ENCODE results near the gene NKX6-1.

The NKX6-1 gene

GRCh38 chr4:84498203-84498934, 723 bp downstream of the NKX6-1 start:
- DNase-seq, result peak; percentile 47

- DNase-seq, result no peak
Measured at GRCh38 chr4:84497504-84498202, 1.4 kb downstream of the NKX6-1 start.

GRCh38 chr4:84496706-84497503, 2.2 kb downstream of the NKX6-1 start:
- DNase-seq, result peak; percentile 33

GRCh38 chr4:84496331-84496705, 2.8 kb downstream of the NKX6-1 start:
- peak; percentile 12 for DNase-seq

DNA sequence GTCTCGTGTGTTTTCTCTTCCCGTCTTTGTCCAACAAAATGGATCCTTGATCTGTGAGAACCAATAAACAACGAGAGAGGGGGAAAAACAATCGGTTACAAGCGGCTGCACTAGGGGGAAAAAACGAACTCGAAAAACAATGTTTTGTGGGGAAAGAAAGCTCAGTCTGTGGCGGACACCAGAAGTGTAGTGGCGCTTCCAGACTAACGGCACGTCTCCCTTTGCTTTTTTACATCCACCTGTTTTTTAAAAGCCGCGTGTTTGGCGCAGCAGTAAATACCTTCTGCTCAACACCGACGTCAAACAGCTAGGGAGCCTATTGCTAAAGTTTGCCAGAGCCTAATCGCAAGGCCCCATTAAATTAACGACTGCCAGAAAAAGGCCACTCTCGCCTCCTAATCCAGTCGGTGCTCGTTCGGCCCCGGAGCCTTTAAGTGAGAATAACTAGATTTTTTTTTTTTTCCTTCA, 3.3 kb downstream of the NKX6-1 start:
- no peak for DNase-seq

DNA sequence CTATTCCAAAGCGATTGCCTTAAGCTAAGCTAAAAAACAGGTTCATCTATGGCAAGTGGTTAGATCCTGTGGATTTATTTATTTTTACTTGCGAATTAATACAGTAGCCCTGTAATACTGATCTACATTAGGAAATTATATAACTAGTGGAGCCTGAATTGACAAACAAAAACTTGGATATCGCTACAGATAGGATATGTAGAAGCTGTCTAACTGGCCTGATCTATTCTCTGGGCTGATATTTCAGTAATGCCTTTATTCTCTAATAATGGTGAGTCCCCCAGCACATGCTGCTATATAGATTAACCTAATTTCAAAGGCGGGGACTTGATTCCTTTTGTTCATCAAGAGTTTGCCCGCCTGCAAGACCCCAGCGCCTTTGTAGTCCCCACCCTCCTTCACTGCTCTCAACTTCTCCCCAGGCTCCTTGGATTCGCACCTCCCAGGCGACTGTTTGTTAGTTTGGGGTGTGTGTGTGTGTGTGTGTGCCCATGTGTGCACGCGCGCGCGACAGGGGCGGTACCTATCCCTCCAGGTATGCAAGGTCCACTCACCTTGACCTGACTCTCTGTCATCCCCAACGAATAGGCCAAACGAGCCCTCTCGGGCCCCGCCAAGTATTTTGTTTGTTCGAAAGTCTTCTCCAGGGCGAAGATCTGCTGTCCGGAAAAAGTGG, 3.8 kb downstream of the NKX6-1 start:
- DNase-seq, result no peak

GRCh38 chr4:84494531-84494930, 4.6 kb downstream of the NKX6-1 start:
- DNase-seq, result no peak

GRCh38 chr4:84494076-84494475, 5.0 kb downstream of the NKX6-1 start:
- no peak for DNase-seq

- DNase-seq, result peak; percentile 22
Measured at GRCh38 chr4:84493092-84493850, 5.8 kb downstream of the NKX6-1 start.

- no peak for DNase-seq
Measured at GRCh38 chr4:84492737-84493091, 6.4 kb downstream of the NKX6-1 start.

- DNase-seq, result no peak
Measured at GRCh38 chr4:84492290-84492689, 6.8 kb downstream of the NKX6-1 start.

GRCh38 chr4:84491481-84491880, 7.6 kb downstream of the NKX6-1 start:
- DNase-seq, result no peak

DNA sequence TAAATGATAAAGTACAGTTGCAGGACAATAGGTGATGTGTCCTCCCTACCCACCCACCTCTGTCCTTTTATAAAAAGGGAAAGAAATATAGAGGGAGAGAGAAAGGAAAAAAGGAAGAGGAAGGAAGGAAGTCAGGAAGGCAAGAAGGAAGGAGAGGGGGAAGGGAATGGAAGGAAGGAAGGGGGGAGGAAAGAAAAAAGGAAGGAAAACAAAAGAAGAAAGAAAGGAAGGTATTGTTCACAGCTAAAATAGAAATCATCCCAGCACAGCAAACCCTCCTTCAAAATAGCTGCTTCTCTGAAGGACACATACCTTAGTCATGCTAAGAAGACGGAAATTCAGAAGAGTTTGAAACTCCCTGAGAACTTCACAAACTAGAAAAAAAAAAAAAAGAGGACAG, 8.4 kb downstream of the NKX6-1 start:
- no peak for DNase-seq

GRCh38 chr4:84484236-84484635, 14.9 kb downstream of the NKX6-1 start:
- no peak for DNase-seq

- no peak for DNase-seq
Measured at GRCh38 chr4:84483688-84484087, 15.4 kb downstream of the NKX6-1 start.

- DNase-seq, result peak; percentile 51
Measured at GRCh38 chr4:84482564-84483563, 16.2 kb downstream of the NKX6-1 start.

GRCh38 chr4:84481860-84482245, 17.2 kb downstream of the NKX6-1 start:
- peak; percentile 21 for DNase-seq

DNA sequence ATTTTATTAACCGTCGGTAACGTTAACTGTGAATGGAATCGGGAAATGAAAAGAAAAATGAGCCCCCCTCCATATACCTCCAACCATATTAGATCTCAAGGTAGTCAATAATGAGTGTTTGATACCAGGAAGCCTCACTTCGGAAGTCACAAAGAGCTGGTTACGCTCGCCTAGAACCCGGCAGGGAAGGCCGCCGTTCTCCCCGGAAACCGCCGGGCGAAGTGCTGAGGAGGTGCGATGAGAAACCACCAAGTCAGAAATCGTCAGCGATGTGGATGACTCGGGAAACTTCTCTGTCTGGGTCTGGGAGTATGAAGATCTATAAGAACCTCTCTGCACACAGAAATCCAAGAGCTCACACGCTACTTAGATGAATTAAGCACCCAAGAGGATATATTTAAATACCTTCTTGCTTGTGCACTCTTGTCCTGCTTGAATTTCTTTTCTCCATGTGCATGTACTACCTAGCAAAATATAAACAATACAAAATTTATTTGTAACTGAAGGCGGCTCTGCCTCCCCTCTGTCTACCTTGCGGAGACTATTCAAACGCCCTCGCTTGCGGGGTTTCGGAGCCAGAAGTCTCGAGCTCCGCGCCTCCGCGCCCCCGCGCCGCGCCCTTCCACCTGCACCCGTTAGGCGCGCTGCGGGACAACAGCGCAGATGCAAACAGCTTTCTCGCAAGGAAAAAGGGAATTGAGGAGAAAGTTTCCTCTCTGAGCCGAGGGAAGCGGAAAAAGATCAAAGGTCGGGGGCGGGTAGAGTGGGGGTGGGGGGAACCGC, 17.8 kb downstream of the NKX6-1 start:
- DNase-seq, result peak; percentile 8

DNA sequence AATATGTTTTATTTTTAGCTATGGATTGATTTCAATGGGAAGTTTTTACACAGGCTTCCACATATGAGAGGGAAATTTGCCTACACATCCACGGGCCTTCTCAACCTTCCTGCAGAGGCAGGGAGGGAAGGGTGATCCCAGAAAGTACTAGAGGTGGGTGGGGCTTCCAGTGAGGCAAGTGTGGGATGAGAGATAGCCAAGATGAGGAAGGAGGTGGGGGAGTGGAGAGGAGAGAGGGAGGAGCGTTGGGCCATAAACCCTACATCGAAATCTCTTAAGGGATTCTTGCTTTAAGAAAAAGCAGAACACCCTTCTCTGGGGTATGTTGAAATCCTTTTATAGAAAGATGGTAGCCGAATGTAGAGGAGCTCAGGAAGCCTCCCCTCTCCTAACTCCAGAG, 19.0 kb downstream of the NKX6-1 start:
- no peak for DNase-seq

- DNase-seq, result no peak
Measured at GRCh38 chr4:84479663-84480062, 19.4 kb downstream of the NKX6-1 start.
